HG03108 (cell line): ENCODE results near the gene TACC2.
"Not testable (repeated sequence)": the region's sequence is repeated elsewhere in the genome, so short reads cannot be mapped to it uniquely, and the experiment has no call there.

ENCODE experiments used
- ATAC-seq: cut with Tn5 transposase; IDR thresholded peaks from one replicate; pipeline ENCODE4 v1.9.1; 2021; ENCODE audit warnings: moderate library complexity; ENCODE audit not compliant: unreplicated experiment

The TACC2 gene

GRCh38 chr10:122184254-122184653, 195.3 kb downstream of the TACC2 start:
- no peak for ATAC-seq

- no peak for ATAC-seq
Measured at GRCh38 chr10:122185643-122186042, 196.7 kb downstream of the TACC2 start.

- ATAC-seq = no peak
Measured at GRCh38 chr10:122186816-122187810, 198.2 kb downstream of the TACC2 start.

- no peak for ATAC-seq
Measured at GRCh38 chr10:122188706-122189105, 199.7 kb downstream of the TACC2 start.

- no peak for ATAC-seq
Measured at GRCh38 chr10:122189185-122189584, 200.2 kb downstream of the TACC2 start.

- ATAC-seq = no peak
Measured at GRCh38 chr10:122190176-122190943, 201.4 kb downstream of the TACC2 start.

- ATAC-seq = no peak
Measured at GRCh38 chr10:122191936-122192541, 203.1 kb downstream of the TACC2 start.

GRCh38 chr10:122194251-122194650, 205.3 kb downstream of the TACC2 start:
- ATAC-seq = no peak

- no peak for ATAC-seq
Measured at GRCh38 chr10:122196218-122196617, 207.3 kb downstream of the TACC2 start.

- no peak for ATAC-seq
Measured at GRCh38 chr10:122197611-122198222, 208.8 kb downstream of the TACC2 start.

GRCh38 chr10:122198631-122199030, 209.7 kb downstream of the TACC2 start:
- ATAC-seq = no peak

- ATAC-seq = no peak
Measured at GRCh38 chr10:122199070-122199469, 210.1 kb downstream of the TACC2 start.

- no peak for ATAC-seq
Measured at GRCh38 chr10:122199689-122200088, 210.7 kb downstream of the TACC2 start.

GRCh38 chr10:122201401-122201800, 212.4 kb downstream of the TACC2 start:
- no peak for ATAC-seq

GRCh38 chr10:122203180-122203579, 214.2 kb downstream of the TACC2 start:
- not testable (repeated sequence) for ATAC-seq

GRCh38 chr10:122204691-122205489, 215.9 kb downstream of the TACC2 start:
- no peak for ATAC-seq

- ATAC-seq = no peak
Measured at GRCh38 chr10:122206471-122207065, 217.6 kb downstream of the TACC2 start.

- no peak for ATAC-seq
Measured at GRCh38 chr10:122207163-122207562, 218.2 kb downstream of the TACC2 start.

- no peak for ATAC-seq
Measured at GRCh38 chr10:122207596-122207995, 218.6 kb downstream of the TACC2 start.
